ENCODE results near the gene HOXB3. TPM values are rescaled to one million over a fixed set of nuclear protein-coding genes. Genes with fewer than 3 reads are reported as not detected.

HOXB3 gene
- total RNA-seq, 3 donors from 2014 or later, result 13.8 to 36.7 (median 14.4) TPM

DNA sequence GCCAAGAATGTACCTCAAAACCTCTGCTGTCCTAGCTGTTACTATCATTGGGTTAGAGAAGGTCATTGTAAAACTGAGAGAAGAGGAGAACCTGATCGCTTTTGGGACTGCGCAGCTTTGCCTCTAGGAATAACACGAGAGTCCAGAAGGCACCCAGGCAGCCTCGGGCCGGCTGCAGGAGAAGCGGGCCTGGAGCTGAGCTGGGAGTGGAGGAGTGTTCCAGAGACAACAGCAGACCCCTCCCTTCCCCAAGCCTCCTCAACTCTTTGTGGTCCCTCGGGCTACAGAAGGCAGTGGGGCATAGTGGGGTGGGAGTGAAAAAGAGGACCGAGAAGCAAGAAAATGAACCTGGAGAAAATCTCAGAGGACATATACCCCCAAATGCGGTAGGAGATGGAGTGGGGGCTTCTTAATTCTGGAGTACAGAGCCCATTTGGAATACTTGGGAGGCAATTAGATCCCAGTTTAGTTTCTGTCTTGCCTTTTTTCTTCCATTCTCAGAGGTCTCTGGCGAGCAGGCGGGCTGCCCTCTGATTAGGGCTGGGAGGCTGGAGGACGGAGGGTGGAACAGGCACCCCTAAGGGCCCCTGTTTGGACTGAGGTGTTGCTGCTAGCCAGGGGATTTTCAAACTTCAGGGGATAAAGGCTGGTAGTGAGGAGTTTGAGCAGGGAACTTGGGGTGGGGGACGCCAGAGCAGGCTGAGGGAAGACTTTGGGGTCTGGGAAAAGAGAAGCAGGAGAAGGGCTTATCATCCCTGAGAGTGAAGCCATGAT lies 31.8 kb downstream of the HOXB3 start:
- Histone ChIP-seq H3K27ac (peak overlapping the region; percentile 64 to 92), H3K4me3 (peak overlapping the region in 2 of 3 donors; percentile 15 to 51), H3K27me3 (peaks cover 0 to 2% of the 10 kb centered on the region in 2 donors), H3K9me3 (no peaks in the 10 kb centered on the region), H3K4me1 (no peaks in the 10 kb centered on the region), H3K36me3 (no peaks in the 10 kb centered on the region)
- TF ChIP-seq, protein P1, sequence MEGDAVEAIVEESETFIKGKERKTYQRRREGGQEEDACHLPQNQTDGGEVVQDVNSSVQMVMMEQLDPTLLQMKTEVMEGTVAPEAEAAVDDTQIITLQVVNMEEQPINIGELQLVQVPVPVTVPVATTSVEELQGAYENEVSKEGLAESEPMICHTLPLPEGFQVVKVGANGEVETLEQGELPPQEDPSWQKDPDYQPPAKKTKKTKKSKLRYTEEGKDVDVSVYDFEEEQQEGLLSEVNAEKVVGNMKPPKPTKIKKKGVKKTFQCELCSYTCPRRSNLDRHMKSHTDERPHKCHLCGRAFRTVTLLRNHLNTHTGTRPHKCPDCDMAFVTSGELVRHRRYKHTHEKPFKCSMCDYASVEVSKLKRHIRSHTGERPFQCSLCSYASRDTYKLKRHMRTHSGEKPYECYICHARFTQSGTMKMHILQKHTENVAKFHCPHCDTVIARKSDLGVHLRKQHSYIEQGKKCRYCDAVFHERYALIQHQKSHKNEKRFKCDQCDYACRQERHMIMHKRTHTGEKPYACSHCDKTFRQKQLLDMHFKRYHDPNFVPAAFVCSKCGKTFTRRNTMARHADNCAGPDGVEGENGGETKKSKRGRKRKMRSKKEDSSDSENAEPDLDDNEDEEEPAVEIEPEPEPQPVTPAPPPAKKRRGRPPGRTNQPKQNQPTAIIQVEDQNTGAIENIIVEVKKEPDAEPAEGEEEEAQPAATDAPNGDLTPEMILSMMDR (IDR thresholded peaks at IDR 0.05), result no peak
- TF ChIP-seq POLR2A (IDR thresholded peaks at IDR 0.05) (no peak), POLR2AphosphoS5 (IDR thresholded peaks at IDR 0.05) (no peak)
- intact Hi-C loops (cut with DNase I; ENCODE audit: low total_unique reads), result no loop called here
- DNase-seq (ENCODE audit: low spot score in 2 of 2), result no peak

DNA sequence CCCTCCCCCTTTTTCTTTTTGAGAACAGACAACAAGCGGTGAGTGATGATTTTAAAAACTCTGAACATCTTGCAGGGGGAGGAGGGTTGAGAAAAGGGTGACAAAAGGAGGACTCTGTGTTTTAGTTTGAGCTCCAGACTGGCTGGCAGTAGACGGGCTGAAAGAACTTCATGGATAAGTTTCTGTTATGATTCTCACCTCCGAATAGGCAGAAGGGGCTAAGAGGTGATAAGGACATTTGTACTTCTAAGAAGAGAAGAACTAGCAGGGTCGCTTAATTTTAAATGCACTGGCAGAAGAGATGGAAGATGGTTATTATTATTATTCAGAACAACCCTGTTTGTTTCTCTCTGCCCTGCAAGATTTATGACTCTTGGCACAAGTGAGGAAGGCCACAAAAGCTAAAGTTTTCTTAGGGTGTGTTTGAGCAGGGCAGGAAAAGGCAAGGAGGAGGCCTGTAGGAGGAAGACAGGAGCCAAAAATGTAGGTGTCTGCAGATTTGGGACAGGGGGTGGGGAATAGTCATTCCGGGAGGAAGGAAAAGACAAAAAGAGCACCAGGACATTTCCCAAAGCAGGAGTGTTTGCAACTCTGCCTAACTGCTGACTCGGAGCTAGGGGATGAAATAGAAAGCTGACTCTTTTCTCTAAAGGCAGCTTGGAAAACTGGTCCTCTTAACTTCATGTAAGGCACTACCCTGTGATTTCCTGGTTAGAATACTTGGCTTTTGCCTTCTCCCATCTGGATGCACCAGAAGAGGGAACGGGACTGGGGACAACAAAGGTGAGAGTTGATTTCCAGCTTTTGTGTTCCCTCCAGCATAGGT lies 33.3 kb downstream of the HOXB3 start:
- intact Hi-C loops (cut with DNase I; ENCODE audit: low total_unique reads), result no loop called here
- TF ChIP-seq, protein P1 (IDR thresholded peaks at IDR 0.05), result no peak
- no peak for TF ChIP-seq POLR2A (IDR thresholded peaks at IDR 0.05)
- TF ChIP-seq POLR2AphosphoS5 (IDR thresholded peaks at IDR 0.05), result no peak
- Histone ChIP-seq H3K27me3 (no peaks in the 10 kb centered on the region), H3K27ac (peak overlapping the region; percentile 78 to 89), H3K4me1 (no peaks in the 10 kb centered on the region), H3K9me3 (no peaks in the 10 kb centered on the region), H3K36me3 (no peaks in the 10 kb centered on the region), H3K4me3 (peak overlapping the region in 2 of 3 donors; percentile 15 to 51)
- no peak for DNase-seq (ENCODE audit: low spot score in 2 of 2)

DNA sequence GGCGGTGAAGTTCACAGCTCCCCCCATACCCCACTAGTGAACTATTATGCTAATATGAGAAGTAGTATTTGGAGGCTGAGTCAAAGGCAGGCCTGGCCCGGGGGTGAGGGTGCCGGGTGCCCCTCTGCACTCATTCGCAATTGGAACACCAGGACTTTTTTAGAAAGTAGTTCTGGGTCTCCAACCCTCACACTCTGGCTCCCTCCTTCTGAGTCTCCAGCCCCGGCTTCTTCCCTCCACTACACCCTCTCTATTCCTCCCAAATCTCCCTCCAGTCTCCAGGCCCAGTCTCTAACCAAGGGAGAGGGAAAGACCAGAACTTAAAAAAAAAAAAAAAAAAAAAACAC lies 33.8 kb downstream of the HOXB3 start:
- Histone ChIP-seq H3K4me3 (peak overlapping the region in 1 of 3 donors; percentile 51), H3K9me3 (no peaks in the 10 kb centered on the region), H3K36me3 (no peaks in the 10 kb centered on the region), H3K27ac (peak overlapping the region; percentile 78 to 93), H3K27me3 (no peaks in the 10 kb centered on the region), H3K4me1 (no peaks in the 10 kb centered on the region)
- DNase-seq (ENCODE audit: low spot score in 2 of 2), result no peak
- intact Hi-C loops (cut with DNase I; ENCODE audit: low total_unique reads), result no loop called here
- TF ChIP-seq, protein P1 (IDR thresholded peaks at IDR 0.05), result no peak
- no peak for TF ChIP-seq POLR2A (IDR thresholded peaks at IDR 0.05)
- no peak for TF ChIP-seq POLR2AphosphoS5 (IDR thresholded peaks at IDR 0.05)

DNA sequence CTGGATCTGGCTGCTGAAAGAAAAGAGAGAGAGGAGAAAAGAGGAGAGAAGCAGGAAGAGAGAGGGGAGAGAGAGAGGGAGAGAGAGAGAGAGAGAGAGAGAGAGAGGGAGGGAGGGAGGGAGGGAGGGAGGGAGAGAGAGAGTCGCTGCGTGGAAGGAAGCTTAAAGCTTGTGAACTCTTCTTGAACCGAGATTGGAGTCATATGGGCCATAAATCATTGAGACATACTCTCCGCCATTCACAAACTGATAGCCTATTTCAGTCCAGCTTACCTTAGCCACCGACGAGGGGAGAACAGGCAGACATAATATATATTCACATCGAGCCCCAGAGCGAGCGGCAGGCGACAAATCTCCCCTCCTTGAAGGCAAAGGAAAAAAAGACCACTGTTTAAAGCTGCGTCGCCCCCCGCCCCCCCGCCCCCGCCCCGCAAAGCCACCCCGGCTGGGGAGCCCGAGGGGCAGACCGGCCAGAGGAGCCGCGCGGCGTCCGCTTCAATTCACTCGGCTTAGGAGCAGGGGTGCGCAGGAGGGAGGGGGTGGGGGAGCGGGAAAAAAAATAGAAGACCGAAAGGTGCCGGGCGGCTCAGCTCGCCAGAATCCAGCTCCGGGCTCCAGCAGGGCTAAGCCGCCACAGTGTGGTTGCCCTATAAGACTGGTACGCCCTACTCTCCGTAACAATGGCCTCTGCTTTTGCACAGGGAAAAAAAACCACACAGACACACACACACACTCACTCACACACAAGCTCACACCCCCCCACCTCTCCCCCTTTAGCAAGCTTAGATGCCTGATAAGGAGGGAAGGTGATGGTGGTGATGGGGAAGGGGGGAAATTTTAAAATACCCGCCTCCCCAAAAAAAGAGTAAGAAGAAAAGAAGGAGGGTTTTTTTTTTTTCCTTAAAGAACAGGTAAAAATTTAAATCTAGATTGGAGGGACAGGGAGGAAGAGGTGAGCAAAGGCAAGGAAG lies 34.5 kb downstream of the HOXB3 start:
- no peaks in the 10 kb centered on the region for H3K4me1 ChIP-seq
- no peaks in the 10 kb centered on the region for H3K36me3 ChIP-seq
- H3K27me3 ChIP-seq, result peaks cover 0 to 2% of the 10 kb centered on the region in 2 donors
- H3K9me3 ChIP-seq, result no peaks in the 10 kb centered on the region
- H3K27ac ChIP-seq, result peak overlapping the region; percentile 78 to 93
- peak overlapping the region; percentile 34 to 68 (median 51) for H3K4me3 ChIP-seq
- no peak for DNase-seq (ENCODE audit: low spot score in 2 of 2)
- no peak for TF ChIP-seq POLR2AphosphoS5 (IDR thresholded peaks at IDR 0.05)
- TF ChIP-seq, protein P1 (IDR thresholded peaks at IDR 0.05), result peak; percentile 20 to 53 (median 51)
- TF ChIP-seq POLR2A (IDR thresholded peaks at IDR 0.05), result peak; percentile 29
- intact Hi-C loops (cut with DNase I; ENCODE audit: low total_unique reads), result no loop called here
